ENCODE data around the gene ISG20L2. TPM values are rescaled to one million over a fixed set of nuclear protein-coding genes. Genes with fewer than 3 reads are reported as not detected.

ISG20L2 gene
- total RNA-seq, 1 donor from 2014 or later, result 36.9 TPM

DNA sequence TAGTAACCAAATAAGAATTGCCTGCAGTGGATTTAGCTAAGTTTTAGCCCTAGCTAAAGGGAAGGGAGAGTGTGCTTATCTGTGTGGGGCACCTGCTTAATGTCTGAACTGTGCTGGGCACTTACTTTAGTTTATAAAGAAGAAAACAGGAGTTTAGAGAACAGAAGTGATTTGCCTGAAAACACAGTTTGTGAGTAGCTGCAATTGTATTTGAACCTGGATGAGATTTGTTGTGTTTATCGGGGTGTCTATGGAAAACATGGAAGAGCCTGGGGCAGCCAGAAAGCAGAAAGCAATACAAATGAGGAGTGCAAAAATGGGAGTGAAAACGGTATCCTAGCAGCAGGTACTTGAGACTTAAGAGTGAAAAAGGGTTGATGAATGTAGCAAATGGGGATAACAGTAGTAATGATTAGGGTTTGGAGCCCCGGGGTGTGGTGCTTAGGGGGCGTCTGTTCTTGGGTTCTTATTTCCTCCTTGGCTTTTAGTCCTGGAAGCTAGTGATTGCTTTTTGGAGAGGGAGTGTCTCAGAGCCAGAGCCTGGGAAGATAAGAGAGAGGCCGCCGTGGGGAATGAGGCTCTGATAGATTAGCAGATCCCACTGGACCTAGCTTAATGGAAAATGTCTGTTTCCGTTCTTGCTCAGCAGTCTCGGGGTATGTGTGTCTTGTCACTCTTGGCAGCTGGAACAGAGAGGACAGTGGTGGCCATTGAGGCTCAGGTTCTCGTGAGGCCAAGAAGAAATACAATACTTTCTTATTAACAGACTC is 44.3 kb upstream of the ISG20L2 start:
- H3K27ac Mint-ChIP-seq, result peak overlapping the region; percentile 9
- H3K9me3 Mint-ChIP-seq (ENCODE audit: low read depth), result no peaks in the 10 kb centered on the region
- TF ChIP-seq, protein P1, sequence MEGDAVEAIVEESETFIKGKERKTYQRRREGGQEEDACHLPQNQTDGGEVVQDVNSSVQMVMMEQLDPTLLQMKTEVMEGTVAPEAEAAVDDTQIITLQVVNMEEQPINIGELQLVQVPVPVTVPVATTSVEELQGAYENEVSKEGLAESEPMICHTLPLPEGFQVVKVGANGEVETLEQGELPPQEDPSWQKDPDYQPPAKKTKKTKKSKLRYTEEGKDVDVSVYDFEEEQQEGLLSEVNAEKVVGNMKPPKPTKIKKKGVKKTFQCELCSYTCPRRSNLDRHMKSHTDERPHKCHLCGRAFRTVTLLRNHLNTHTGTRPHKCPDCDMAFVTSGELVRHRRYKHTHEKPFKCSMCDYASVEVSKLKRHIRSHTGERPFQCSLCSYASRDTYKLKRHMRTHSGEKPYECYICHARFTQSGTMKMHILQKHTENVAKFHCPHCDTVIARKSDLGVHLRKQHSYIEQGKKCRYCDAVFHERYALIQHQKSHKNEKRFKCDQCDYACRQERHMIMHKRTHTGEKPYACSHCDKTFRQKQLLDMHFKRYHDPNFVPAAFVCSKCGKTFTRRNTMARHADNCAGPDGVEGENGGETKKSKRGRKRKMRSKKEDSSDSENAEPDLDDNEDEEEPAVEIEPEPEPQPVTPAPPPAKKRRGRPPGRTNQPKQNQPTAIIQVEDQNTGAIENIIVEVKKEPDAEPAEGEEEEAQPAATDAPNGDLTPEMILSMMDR (IDR thresholded peaks at IDR 0.05; ENCODE audit: unreplicated experiment), result no peak
- no peaks in the 10 kb centered on the region for H3K27me3 Mint-ChIP-seq
- DNase-seq (ENCODE audit: low spot score, unreplicated experiment), result no peak
- peaks cover 14% of the 10 kb centered on the region for H3K36me3 Mint-ChIP-seq (ENCODE audit: insufficient read depth)
- H3K4me1 Mint-ChIP-seq (ENCODE audit: low read depth), result peaks cover 45% of the 10 kb centered on the region
- peak overlapping the region; percentile 5 for H3K4me3 Mint-ChIP-seq (ENCODE audit: low read depth)

DNA sequence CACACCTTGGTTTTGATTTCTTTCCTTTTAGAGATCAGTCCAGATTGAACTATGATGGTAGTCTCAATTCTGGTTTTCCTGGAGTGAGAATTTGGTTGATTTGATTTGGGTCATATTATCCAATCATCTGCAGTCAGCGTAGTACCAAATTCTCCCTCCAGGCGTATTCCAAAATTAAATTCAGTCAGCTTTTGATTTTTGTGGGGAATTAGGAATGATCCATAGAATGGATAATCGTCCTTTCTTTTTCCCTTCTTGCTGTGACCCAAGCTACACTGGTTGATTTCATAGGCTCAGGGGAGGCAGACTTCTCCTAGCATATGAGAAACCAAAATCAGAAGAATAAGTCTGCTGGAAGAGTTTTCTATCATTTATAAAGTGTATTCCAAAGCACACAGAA is 43.7 kb upstream of the ISG20L2 start:
- H3K27ac Mint-ChIP-seq, result no peak overlapping the region

DNA sequence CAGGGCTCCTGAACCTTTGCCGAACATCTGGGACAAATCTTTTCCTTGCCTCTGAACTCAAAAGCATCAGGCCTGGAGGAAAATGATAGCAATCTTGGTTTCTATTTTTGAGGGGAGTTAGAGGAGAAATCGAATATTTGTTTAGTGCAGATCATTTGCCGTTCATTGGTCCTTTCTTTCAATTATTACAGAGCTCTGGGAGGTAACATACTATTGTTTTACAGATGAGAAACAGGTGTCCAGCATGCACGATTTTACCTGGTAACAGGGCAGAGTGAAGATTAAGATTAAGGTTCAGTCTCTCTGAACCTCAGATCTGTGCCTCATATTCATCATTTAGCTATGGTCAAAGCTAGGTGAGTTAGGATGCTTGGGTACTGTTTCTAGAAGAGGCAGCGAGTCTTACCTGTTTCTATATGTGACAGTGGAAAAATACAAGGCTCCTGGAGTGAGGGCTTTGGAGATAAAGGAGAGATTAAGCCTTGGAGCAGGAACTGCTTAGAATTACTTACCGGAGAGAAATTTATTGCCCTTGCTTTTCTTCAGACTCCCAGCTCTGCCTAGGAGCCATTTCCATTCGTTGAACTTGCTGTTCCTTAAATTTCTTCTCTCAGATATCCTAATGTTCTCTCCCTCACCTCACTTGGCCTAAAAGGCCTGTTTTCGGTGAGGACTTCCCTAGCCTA is 40.2 kb upstream of the ISG20L2 start:
- H3K36me3 Mint-ChIP-seq (ENCODE audit: insufficient read depth), result peaks cover 11% of the 10 kb centered on the region
- no peaks in the 10 kb centered on the region for H3K27me3 Mint-ChIP-seq
- DNase-seq (ENCODE audit: low spot score, unreplicated experiment), result no peak
- peak overlapping the region; percentile 89 for H3K27ac Mint-ChIP-seq
- H3K4me3 Mint-ChIP-seq (ENCODE audit: low read depth), result no peak overlapping the region
- no peaks in the 10 kb centered on the region for H3K9me3 Mint-ChIP-seq (ENCODE audit: low read depth)
- H3K4me1 Mint-ChIP-seq (ENCODE audit: low read depth), result peaks cover 48% of the 10 kb centered on the region
- TF ChIP-seq, protein P1 (IDR thresholded peaks at IDR 0.05; ENCODE audit: unreplicated experiment), result no peak

More for the DNA sequence above, 43.7 kb upstream of the ISG20L2 start:
- Mint-ChIP-seq H3K4me3 (ENCODE audit: low read depth) (no peak overlapping the region), H3K4me1 (ENCODE audit: low read depth) (peaks cover 44% of the 10 kb centered on the region), H3K36me3 (ENCODE audit: insufficient read depth) (peaks cover 14% of the 10 kb centered on the region), H3K27me3 (no peaks in the 10 kb centered on the region), H3K9me3 (ENCODE audit: low read depth) (no peaks in the 10 kb centered on the region)
- no peak for DNase-seq (ENCODE audit: low spot score, unreplicated experiment)
- TF ChIP-seq, protein P1 (IDR thresholded peaks at IDR 0.05; ENCODE audit: unreplicated experiment), result no peak

DNA sequence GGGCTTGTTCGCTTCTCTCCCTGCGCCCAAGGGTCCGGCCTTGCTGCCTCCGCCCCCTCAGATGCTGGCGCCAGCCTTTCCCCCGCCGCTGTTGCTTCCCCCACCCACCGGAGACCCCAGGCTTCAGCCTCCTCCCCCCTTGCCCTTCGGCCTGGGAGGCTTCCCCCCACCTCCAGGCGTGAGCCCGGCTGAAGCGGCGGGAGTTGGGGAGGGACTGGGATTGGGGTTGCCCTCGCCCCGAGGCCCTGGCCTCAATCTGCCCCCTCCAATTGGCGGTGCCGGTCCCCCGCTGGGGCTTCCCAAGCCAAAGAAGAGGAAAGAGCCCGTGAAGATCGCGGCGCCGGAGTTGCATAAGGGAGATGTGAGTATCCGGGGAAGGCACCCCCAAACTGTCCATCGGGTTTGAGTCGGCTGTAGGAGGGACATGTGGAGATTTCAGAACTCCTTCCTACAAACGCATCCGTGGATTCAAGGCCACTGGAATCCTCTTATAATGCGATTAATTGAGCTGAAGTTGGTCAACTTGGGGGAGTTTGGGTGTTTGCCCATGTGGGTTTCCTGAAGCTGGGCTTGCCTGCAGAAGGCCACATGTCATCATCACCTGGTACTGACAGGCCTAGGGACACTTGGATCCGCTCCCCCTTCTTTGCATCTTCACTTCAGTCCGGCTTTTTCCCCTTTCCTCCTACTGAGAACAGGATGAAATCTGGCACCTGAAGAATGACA is 39.5 kb upstream of the ISG20L2 start:
- H3K4me3 Mint-ChIP-seq (ENCODE audit: low read depth), result no peak overlapping the region
- no peaks in the 10 kb centered on the region for H3K27me3 Mint-ChIP-seq
- peak overlapping the region; percentile 89 for H3K27ac Mint-ChIP-seq
- peaks cover 41% of the 10 kb centered on the region for H3K4me1 Mint-ChIP-seq (ENCODE audit: low read depth)
- peaks cover 7% of the 10 kb centered on the region for H3K36me3 Mint-ChIP-seq (ENCODE audit: insufficient read depth)
- TF ChIP-seq, protein P1 (IDR thresholded peaks at IDR 0.05; ENCODE audit: unreplicated experiment), result no peak
- no peaks in the 10 kb centered on the region for H3K9me3 Mint-ChIP-seq (ENCODE audit: low read depth)
- no peak for DNase-seq (ENCODE audit: low spot score, unreplicated experiment)
